ENCODE data around the gene PIP5K1C.

Gene PIP5K1C

DNA sequence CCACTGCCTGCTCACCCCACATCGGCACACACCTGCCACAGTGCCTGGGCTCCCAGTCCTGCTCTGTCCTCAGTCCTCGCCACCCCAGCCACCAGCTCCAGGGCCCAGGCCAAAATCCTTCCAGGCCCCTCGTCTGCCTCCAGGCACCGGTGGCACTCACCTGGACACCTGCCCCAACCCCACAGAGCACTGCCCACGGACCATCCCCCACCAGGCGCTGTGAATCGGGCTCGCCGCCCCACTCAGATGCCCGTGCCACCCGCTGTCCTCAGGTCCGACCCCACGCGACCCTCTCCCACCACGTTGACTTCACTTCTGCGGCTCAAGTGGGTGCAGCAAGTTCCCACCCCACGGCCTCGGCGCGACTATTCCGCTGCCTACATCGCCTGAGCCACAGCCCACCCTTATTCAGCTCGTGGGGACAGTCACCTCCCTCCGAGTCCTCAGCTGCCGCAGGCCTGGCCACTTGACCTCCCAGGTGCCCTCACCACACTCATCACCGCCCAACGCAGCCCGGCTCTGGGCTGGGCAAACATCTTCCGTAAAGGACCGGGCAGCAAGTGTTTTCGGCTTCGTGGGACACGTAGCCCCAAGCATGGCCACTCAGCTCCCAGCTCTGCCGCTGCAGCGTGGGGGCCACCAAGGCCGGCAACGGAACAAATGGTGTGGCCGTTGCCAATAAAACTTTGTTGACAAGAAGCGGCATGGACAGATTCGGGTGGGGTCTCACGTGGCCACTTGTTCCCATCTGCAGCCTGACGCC lies 5.7 kb downstream of the PIP5K1C start:
- no peak for DNase-seq

DNA sequence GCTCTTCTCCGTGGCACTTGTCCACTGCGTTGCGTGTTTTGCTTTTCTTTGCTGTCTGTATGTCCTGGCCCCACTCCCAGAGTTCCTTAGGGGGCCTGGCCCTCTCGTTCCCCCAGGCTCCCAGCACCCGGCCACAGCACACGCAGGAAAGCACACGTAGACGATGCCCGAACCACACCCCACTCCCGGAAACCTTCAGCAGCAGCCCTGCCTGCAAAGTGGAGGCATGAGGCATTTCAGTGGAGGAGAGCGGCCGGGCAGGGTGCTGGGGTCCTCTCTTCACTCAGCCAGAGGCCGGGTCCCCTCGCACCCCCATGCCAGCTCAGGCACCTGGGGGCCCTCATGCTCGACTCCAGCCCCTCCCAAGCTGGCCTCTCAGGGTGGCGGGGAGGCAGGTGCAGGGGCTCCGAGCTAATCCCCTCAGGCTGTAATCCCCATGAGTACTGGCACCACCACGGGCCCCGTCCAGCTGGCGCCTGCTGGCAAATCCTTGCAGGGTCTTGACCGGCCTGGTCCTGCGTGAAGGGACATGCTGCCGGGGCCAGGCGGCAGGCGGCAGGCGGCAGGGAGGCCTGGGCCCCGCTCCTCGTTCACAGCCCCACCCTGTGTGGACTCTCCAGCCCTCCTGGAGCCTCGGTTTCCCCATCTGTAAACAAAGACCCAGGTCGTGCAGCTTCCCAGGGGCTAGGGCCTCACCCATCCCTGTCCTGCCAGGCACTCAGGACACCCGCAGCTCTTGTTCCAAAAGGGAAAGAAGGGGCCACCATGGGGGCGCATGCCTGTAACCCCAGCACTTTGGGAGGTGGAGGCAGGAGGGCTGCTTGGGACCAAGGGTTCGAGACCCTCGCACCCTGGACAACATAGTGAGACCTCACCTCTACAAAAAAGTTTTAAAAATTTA lies 7.0 kb downstream of the PIP5K1C start:
- no peak for DNase-seq

GRCh38 chr19:3692141-3693024 lies 7.9 kb downstream of the PIP5K1C start:
- DNase-seq = peak; percentile 57

DNA sequence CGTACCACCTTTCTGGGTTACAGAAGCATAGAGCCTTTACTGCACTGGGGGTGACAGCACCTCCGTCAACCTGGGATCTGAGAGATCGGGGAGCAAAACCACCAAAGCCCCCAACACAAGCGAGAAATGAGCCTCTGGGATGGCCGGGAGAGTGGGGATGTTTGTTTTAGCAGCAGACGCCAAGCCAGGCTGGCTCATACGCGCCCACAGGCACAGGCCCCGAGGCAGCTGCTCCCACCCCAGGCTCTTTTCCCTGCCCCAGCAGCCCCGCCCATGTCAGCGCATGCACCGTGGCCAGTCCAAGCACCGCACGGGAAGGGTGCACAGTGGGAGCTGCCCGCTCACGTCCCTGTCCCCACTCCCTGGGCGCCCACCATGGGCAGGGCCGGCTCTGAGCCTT lies 8.5 kb downstream of the PIP5K1C start:
- no peak for DNase-seq

- DNase-seq = no peak
These were observed 8.9 kb downstream of the PIP5K1C start for GRCh38 chr19:3691372-3691716.

DNA sequence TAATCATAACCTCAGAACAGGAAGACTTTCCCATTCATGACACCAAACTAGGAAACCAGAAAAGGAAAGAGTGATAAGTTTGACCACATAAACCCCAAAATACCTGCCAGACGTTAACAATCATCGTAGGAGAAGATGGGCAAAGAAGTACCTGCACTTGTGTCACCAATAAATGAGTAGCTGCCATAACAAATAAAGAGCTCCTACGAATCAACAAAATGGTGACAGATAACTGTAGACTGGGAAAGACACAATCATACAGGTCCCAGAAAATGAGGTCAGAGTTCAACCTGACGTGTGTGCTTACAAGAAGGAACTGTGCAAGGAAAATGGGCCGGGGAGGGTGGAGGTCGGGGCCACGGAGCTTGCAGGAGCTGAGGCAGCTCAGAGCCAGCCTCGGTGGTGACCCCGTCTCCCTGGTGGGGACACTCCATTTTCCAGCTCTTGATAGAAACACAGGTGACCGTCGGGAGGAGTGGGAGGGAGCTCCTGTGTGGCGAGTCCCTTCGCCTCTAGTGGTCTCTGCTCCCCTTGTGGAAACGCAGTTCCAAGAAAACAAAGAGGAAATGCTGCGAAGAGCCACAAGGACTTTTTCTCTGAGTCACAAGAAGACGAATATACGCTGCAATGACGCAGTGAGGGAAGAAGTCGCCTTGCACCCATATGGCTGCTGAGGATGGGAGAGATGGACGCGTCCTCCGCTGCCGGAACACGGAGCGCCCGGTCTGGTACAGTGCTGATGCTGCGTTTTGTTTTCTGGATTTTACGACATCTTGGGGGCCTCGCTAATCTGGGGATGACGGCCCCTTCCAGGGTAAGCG lies 9.5 kb downstream of the PIP5K1C start:
- no peak for DNase-seq

- peak; percentile 27 for DNase-seq
These were observed 12.2 kb downstream of the PIP5K1C start for GRCh38 chr19:3687774-3688706.

DNA sequence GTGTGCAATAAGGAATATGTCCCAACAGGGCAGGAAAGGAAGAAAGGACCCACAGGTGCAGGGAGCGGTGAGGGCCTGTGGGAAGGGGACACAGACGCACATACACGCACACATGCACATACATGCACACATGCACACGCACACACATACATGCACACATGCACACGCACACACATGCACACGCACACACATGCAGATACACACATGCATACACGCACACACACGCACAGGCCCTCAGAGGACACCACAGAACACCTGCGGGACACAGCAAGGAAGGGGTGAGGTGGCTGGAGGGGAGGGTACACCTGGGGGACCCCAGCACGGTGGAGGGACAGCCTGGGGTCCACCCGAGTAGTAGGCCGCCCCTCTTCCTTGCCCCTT lies 12.9 kb downstream of the PIP5K1C start:
- no peak for DNase-seq

GRCh38 chr19:3684817-3685410 lies 15.4 kb downstream of the PIP5K1C start:
- DNase-seq = no peak

GRCh38 chr19:3684054-3684816 lies 16.0 kb downstream of the PIP5K1C start:
- DNase-seq = no peak

DNA sequence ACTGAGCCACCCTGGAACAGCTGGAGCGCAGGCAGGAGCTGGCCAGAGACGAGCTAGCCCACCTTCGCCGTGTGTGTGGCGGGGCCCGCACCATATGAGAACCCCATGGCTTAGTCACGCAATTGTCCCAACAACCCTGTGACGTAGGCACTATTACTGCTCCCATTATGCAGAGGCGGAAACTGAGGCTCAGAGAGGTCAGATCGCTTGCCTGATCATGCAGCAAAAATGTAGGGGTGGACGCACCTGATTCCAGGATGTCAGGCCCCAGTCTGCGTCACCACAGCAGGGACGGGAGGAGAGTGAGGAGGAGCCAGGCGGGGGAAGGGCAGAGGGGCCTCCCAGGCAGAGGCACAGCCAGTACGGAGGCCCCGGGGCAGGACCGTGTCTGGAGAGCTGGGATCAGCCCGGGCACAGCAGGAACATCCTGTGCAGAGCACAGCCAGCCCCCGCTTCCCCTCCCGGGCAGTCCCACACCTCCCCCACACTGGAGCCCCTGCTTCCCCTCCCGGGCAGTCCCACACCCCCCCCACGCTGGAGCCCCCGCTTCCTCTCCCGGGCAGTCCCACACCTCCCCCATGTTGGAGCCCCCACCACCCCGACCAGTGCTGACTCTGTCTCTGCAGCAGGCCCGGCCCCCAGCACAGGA lies 16.7 kb downstream of the PIP5K1C start:
- DNase-seq = no peak

DNA sequence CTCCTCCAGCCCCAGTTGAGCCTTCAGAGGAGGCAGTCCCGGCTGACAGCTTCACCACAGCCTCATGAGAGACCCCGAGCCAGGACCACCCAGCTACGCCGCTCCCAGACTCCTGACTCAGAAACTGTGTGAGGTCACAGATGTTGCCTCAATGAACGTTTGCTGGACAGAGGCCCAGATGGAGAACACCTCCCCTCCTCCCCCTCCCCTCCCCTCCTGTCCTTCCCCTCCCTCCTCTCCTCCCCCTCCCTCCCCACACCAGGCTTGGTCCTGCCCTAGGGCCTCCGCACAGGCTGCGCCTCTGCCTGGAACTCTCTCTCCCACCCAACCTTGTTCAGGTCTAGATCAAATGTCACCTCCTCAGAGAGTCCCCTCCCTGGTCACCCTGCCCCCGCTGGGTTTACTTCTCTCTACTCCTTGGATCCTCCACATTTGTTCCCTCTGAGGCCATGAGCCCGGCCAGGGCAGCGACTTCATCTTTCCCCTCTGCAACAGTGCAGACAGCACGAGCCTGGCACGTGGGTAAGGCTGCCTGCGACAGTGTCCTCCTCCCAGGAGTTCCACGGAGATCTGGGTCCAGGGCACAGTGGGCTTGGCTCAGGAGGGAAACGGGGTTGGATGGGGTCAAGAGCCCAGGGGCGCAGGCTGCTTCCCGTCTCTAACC lies 17.4 kb downstream of the PIP5K1C start:
- DNase-seq = no peak

GRCh38 chr19:3682286-3682685 lies 18.0 kb downstream of the PIP5K1C start:
- no peak for DNase-seq

GRCh38 chr19:3680939-3681338 lies 19.3 kb downstream of the PIP5K1C start:
- DNase-seq = no peak

DNA sequence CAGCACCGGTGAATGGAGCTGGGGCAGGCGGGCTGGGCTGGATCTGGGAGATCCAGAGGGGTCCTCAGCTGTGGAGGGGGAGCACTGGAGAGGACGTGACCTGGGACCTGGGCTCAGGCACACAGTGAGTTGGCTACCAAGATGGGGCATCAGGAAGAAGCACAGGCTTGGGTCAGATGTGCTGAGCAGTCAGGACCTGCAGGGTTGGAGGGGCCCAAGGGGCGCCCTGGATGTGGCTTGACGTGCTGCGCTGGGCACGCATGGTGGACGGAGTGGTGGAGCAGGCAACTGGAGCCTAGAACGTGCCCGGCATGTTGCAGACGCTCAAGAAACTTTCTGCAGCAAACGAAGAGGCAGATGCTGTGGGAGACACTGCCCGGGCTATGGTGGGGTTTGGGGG lies 20.7 kb downstream of the PIP5K1C start:
- DNase-seq = no peak

DNA sequence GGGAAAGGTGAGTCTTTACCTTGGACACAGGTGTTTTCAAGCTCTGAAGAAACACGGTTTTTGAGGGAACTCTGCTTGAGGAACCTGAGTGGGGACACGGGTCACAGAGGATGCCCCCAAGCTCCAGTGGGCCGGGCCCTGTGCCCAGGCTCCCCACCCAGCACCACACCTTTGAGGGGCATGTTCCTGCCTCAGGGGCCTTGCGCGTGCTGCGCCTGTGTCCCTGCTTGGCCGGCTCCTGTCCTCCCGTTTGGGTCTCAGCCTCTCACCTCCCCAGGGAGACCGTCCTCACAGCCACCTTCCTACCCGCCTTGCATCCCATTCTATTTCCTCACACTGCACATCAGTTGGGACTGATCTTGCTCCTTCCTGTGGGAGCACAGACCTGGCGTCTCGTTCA lies 21.1 kb downstream of the PIP5K1C start:
- DNase-seq = no peak

DNA sequence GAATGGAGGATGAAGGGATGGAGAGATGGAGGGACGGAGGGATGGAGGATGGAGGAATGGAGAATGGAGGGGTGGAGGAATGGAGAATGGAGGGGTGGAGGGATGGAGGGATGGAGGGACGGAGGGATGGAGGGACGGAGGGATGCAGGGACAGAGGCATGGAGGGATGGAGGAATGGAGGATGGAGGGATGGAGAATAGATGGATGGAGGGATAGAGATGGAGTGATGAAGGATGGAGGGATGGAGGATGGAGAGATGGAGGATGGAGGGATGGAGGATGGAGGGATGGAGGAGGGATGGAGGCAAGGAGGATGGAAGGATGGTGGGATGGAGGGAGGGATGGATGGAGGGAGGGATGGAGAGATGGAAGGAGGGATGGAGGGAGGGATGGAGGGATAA lies 22.1 kb downstream of the PIP5K1C start:
- no peak for DNase-seq

- DNase-seq = no peak
These were observed 25.3 kb downstream of the PIP5K1C start for GRCh38 chr19:3674784-3675543.
